HEK293 (cell line): ENCODE measurements around the gene SLF2.
A peak's percentile ranks its signal among the peaks of the same experiment; 100 is the strongest.

Experiments
- CTCF ChIA-PET: fragments of 350-600 bp; formaldehyde crosslinking; extraction: SDS; loops from one replicate; lab custom pipeline; 2021; ENCODE audit warnings: antibody characterized with exemption; lab: Yijun Ruan, JAX
- POLR2A ChIA-PET: fragments of 300-600 bp; formaldehyde crosslinking; extraction: SDS; loops from one replicate; lab custom pipeline; 2020; ENCODE audit warnings: antibody characterized with exemption, inconsistent platforms; lab: Yijun Ruan, JAX
- H3K27ac ChIP-seq: fragments of 200-500 bp; sonication (Bioruptor generic); 2 replicates; pipeline ENCODE4 v1.5.1; 2014; ENCODE audit warnings: low read depth, low read length, control low read depth, inconsistent platforms; ENCODE audit errors: extremely low read depth
- H3K36me3 ChIP-seq, 2 experiments: fragments of 200-500 bp in 1 of 2; sonication (Bioruptor generic) in 1 of 2; 1 replicate in 1 of 2; 2 replicates in 1 of 2; pipeline ENCODE4 v1.5.1; 2014 to 2017; ENCODE audit warnings: inconsistent platforms in 2 of 2, low read length in 2 of 2; ENCODE audit not compliant: control insufficient read depth in 2 of 2, insufficient read depth in 1 of 2
- H3K4me1 ChIP-seq: fragments of 200-500 bp; sonication (Bioruptor generic); 2 replicates; pipeline ENCODE4 v1.5.1; 2014; ENCODE audit warnings: mild to moderate bottlenecking, low read length, inconsistent platforms; ENCODE audit not compliant: control insufficient read depth, insufficient read depth
- H3K4me3 ChIP-seq: 2 replicates; pipeline ENCODE4 v1.5.1; 2011; ENCODE audit warnings: low read depth, mild to moderate bottlenecking, control low read depth, low read length, moderate library complexity
- H3K9me3 ChIP-seq: fragments of 200-500 bp; sonication (Bioruptor generic); 2 replicates; pipeline ENCODE4 v1.5.1; 2014; ENCODE audit warnings: low read depth, low read length, inconsistent platforms; ENCODE audit not compliant: control insufficient read depth, insufficient read depth
- BCL6B ChIP-seq: fragments of 450-650 bp; formaldehyde crosslinking; IDR thresholded peaks from 2 replicates; pipeline ENCODE4 v1.5.1; 2017; ENCODE audit warnings: missing biosample characterization, missing genetic modification characterization
- GLIS2 ChIP-seq: fragments of 450-650 bp; formaldehyde crosslinking; IDR thresholded peaks from 2 replicates; pipeline ENCODE4 v1.5.1; 2016; ENCODE audit warnings: missing biosample characterization, missing genetic modification characterization
- HOXC10 ChIP-seq: sonication (generic); formaldehyde crosslinking; IDR thresholded peaks from 2 replicates; pipeline ENCODE4 v1.8.1; 2023; ENCODE audit warnings: mild to moderate bottlenecking, missing genetic modification reagents
- HOXD13 ChIP-seq: sonication (generic); formaldehyde crosslinking; IDR thresholded peaks from 2 replicates; pipeline ENCODE4 v1.8.0; 2022; ENCODE audit warnings: missing genetic modification reagents, borderline replicate concordance
- KLF16 ChIP-seq: fragments of 450-650 bp; formaldehyde crosslinking; IDR thresholded peaks from 2 replicates; pipeline ENCODE4 v1.5.1; 2017; ENCODE audit warnings: missing biosample characterization, missing genetic modification characterization
- KLF9 ChIP-seq: fragments of 450-650 bp; formaldehyde crosslinking; IDR thresholded peaks from 2 replicates; pipeline ENCODE4 v1.5.1; 2016; ENCODE audit warnings: missing biosample characterization, missing genetic modification characterization, low read depth
- SETDB1 ChIP-seq: IDR thresholded peaks from one replicate; pipeline ENCODE4 v1.6.1; 2017; ENCODE audit warnings: mild to moderate bottlenecking, low read length, moderate library complexity, mixed read lengths; ENCODE audit not compliant: insufficient read length
- ZNF175 ChIP-seq: fragments of 450-650 bp; formaldehyde crosslinking; IDR thresholded peaks from 2 replicates; pipeline ENCODE4 v1.5.1; 2016; ENCODE audit warnings: missing biosample characterization, missing genetic modification characterization
- ZNF184 ChIP-seq: fragments of 450-650 bp; IDR thresholded peaks from 2 replicates; pipeline ENCODE4 v1.5.1; 2018; ENCODE audit warnings: missing biosample characterization, mild to moderate bottlenecking, missing genetic modification characterization
- ZNF202 ChIP-seq: fragments of 450-650 bp; formaldehyde crosslinking; IDR thresholded peaks from 2 replicates; pipeline ENCODE4 v1.5.1; 2016; ENCODE audit warnings: missing biosample characterization, missing genetic modification characterization, borderline replicate concordance
- ZNF23 ChIP-seq: fragments of 450-650 bp; formaldehyde crosslinking; IDR thresholded peaks from 2 replicates; pipeline ENCODE4 v1.5.1; 2016; ENCODE audit warnings: missing biosample characterization, missing genetic modification characterization, borderline replicate concordance
- ZNF239 ChIP-seq: fragments of 450-650 bp; formaldehyde crosslinking; IDR thresholded peaks from 2 replicates; pipeline ENCODE4 v1.5.1; 2016; ENCODE audit warnings: missing biosample characterization, missing genetic modification characterization
- ZNF302 ChIP-seq: fragments of 450-650 bp; formaldehyde crosslinking; IDR thresholded peaks from 2 replicates; pipeline ENCODE4 v1.5.1; 2016; ENCODE audit warnings: missing biosample characterization, missing genetic modification characterization, low read depth
- ZNF350 ChIP-seq: fragments of 450-650 bp; formaldehyde crosslinking; IDR thresholded peaks from 2 replicates; pipeline ENCODE4 v1.5.0; 2017; ENCODE audit warnings: missing biosample characterization, mild to moderate bottlenecking, missing genetic modification characterization
- ZNF529 ChIP-seq: fragments of 450-650 bp; formaldehyde crosslinking; IDR thresholded peaks from 2 replicates; pipeline ENCODE4 v1.5.1; 2017; ENCODE audit warnings: missing genetic modification characterization, missing biosample characterization; ENCODE audit not compliant: insufficient replicate concordance
- ZNF571 ChIP-seq: fragments of 450-650 bp; formaldehyde crosslinking; IDR thresholded peaks from 2 replicates; pipeline ENCODE4 v1.5.0; 2017; ENCODE audit warnings: missing biosample characterization, missing genetic modification characterization
- ZNF600 ChIP-seq: fragments of 450-650 bp; formaldehyde crosslinking; IDR thresholded peaks from 2 replicates; pipeline ENCODE4 v1.5.1; 2016; ENCODE audit warnings: missing biosample characterization, missing genetic modification characterization
- ZNF623 ChIP-seq: fragments of 450-650 bp; formaldehyde crosslinking; IDR thresholded peaks from 2 replicates; pipeline ENCODE4 v1.5.1; 2016; ENCODE audit warnings: missing biosample characterization, missing genetic modification characterization
- ZNF639 ChIP-seq: fragments of 450-650 bp; formaldehyde crosslinking; IDR thresholded peaks from 2 replicates; pipeline ENCODE4 v1.5.1; 2016; ENCODE audit warnings: missing biosample characterization, missing genetic modification characterization
- ZNF664 ChIP-seq: fragments of 450-650 bp; formaldehyde crosslinking; IDR thresholded peaks from 2 replicates; pipeline ENCODE4 v1.5.1; 2016; ENCODE audit warnings: missing biosample characterization, missing genetic modification characterization
- ZNF768 ChIP-seq: fragments of 450-650 bp; formaldehyde crosslinking; IDR thresholded peaks from 2 replicates; pipeline ENCODE4 v1.5.1; 2018; ENCODE audit warnings: missing biosample characterization, mild to moderate bottlenecking, missing genetic modification characterization
- ZNF785 ChIP-seq: fragments of 450-650 bp; formaldehyde crosslinking; IDR thresholded peaks from 2 replicates; pipeline ENCODE4 v1.5.1; 2016; ENCODE audit warnings: missing biosample characterization, missing genetic modification characterization
- ZNF792 ChIP-seq: fragments of 450-650 bp; formaldehyde crosslinking; IDR thresholded peaks from 2 replicates; pipeline ENCODE4 v1.5.1; 2016; ENCODE audit warnings: missing biosample characterization, missing genetic modification characterization
- TF ChIP-seq, protein P1 (sequence below): fragments of 450-650 bp; formaldehyde crosslinking; IDR thresholded peaks from 2 replicates; pipeline ENCODE4 v1.5.1; 2016; ENCODE audit warnings: missing biosample characterization, missing genetic modification characterization

The SLF2 gene

DNA sequence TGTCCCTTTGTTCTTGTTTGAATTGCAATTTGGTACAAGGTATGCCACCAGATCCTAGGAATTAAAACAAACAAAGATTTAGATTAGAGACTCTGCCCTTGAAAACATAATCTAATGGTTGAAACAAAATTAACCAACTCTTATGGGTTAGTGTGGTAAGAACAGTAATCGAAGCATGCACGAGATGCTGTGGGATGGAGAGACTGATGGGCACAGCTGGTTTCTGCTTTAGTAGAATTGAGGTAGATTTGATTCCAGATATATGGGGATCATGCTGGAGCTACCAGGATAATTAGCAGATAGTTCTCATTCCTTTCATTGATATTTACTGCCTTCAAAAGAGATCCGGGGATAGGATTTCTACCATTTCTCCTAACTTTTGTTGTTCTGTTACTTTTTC, 36.2 kb downstream of the SLF2 start (continued):
- TF ChIP-seq ZNF768 (tag by site-specific recombination), result no peak

GRCh38 chr10:100960251-100960650, 47.5 kb downstream of the SLF2 start:
- Histone ChIP-seq H3K36me3 (peaks cover 66 to 77% of the 10 kb centered on the region in 2 experiments), H3K27ac (no peak overlapping the region), H3K9me3 (no peaks in the 10 kb centered on the region), H3K4me3 (no peak overlapping the region), H3K4me1 (peaks cover 9% of the 10 kb centered on the region; the same call in 1 of the 2 replicates)
- TF ChIP-seq ZNF184 (peak; percentile 93), BCL6B (tag by site-specific recombination) (no peak), ZNF302 (no peak)
- ChIA-PET POLR2A (no interaction called here), CTCF (interaction anchor here (0.6 kb wide), 1 partner anchor 34 kb away, joined by 5 read pairs; no protein-coding TSS in a partner anchor)

GRCh38 chr10:100962351-100963080, 49.8 kb downstream of the SLF2 start:
- H3K27ac ChIP-seq, result no peak overlapping the region
- peaks cover 59 to 61% of the 10 kb centered on the region in 2 experiments for H3K36me3 ChIP-seq
- POLR2A ChIA-PET, result no interaction called here
- H3K4me3 ChIP-seq, result no peak overlapping the region
- no peaks in the 10 kb centered on the region for H3K9me3 ChIP-seq
- TF ChIP-seq SETDB1 (no peak), GLIS2 (tag by site-specific recombination) (no peak), ZNF664 (tag by site-specific recombination) (no peak), ZNF600 (tag by site-specific recombination) (0 out of 2 replicates have a peak, but pooled peaks have one; percentile 9), HOXD13 (CRISPR knock-in tag) (no peak), ZNF792 (tag by site-specific recombination) (no peak)
- peaks cover 9% of the 10 kb centered on the region; the same call in 1 of the 2 replicates for H3K4me1 ChIP-seq
- CTCF ChIA-PET, result interaction anchor here (0.8 to 1.6 kb wide), 4 partner anchors 11 to 56 kb away, joined by 3 to 4 read pairs (median 4); no protein-coding TSS in a partner anchor

GRCh38 chr10:100963826-100964225, 51.1 kb downstream of the SLF2 start:
- no peak overlapping the region for H3K27ac ChIP-seq
- no peaks in the 10 kb centered on the region for H3K9me3 ChIP-seq
- TF ChIP-seq ZNF623, result no peak
- no peak for TF ChIP-seq ZNF239 (tag by site-specific recombination)
- TF ChIP-seq ZNF350, result no peak
- TF ChIP-seq, protein P1, sequence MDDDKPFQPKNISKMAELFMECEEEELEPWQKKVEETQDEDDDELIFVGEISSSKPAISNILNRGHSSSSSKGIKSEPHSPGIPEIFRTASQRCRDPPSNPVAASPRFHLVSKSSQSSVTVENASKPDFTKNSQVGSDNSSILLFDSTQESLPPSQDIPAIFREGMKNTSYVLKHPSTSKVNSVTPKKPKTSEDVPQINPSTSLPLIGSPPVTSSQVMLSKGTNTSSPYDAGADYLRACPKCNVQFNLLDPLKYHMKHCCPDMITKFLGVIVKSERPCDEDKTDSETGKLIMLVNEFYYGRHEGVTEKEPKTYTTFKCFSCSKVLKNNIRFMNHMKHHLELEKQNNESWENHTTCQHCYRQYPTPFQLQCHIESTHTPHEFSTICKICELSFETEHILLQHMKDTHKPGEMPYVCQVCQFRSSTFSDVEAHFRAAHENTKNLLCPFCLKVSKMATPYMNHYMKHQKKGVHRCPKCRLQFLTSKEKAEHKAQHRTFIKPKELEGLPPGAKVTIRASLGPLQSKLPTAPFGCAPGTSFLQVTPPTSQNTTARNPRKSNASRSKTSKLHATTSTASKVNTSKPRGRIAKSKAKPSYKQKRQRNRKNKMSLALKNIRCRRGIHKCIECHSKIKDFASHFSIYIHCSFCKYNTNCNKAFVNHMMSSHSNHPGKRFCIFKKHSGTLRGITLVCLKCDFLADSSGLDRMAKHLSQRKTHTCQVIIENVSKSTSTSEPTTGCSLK (tag by site-specific recombination), result no peak
- no peak for TF ChIP-seq ZNF202
- TF ChIP-seq ZNF23 (tag by site-specific recombination), result no peak
- TF ChIP-seq ZNF785 (tag by site-specific recombination), result no peak
- TF ChIP-seq ZNF175 (tag by site-specific recombination), result no peak
- TF ChIP-seq KLF16 (tag by site-specific recombination), result no peak
- TF ChIP-seq KLF9 (tag by site-specific recombination), result no peak
- no peak for TF ChIP-seq HOXC10 (CRISPR knock-in tag)
- no peak for TF ChIP-seq ZNF571
- no peak for TF ChIP-seq ZNF639
- no peak for TF ChIP-seq ZNF529
- TF ChIP-seq, all 188 proteins: peak for 0
- Histone ChIP-seq H3K4me3 (no peak overlapping the region), H3K36me3 (peaks cover 51 to 53% of the 10 kb centered on the region in 2 experiments), H3K4me1 (peaks cover 9% of the 10 kb centered on the region; the same call in 1 of the 2 replicates)
- ChIA-PET CTCF (interaction anchor here (1.0 kb wide), 1 partner anchor 50 kb away, joined by 5 read pairs; no protein-coding TSS in a partner anchor), POLR2A (no interaction called here)
